ENCODE results near the gene PHF24. TPM values are rescaled to one million over a fixed set of nuclear protein-coding genes. Genes with fewer than 3 reads are reported as not detected.

PHF24 gene
- total RNA-seq, 2 experiments from 2014 or later = not detected

GRCh38 chr9:34963552-34963951 is 5.5 kb downstream of the PHF24 start:
- H3K27ac Mint-ChIP-seq = no peak overlapping the region
- H3K27me3 Mint-ChIP-seq = peaks cover 88% of the 10 kb centered on the region
- DNase-seq = no peak
- no peak for ATAC-seq
- H3K36me3 Mint-ChIP-seq = no peaks in the 10 kb centered on the region
- H3K4me3 Mint-ChIP-seq = no peak overlapping the region
- CTCF ChIA-PET = interaction anchor here (0.7 to 2.3 kb wide), 2 partner anchors 21 to 183 kb away, joined by 4 to 7 read pairs; no protein-coding TSS in a partner anchor
- H3K9me3 Mint-ChIP-seq (ENCODE audit: low read depth) = no peaks in the 10 kb centered on the region
- peaks cover 7% of the 10 kb centered on the region for H3K4me1 Mint-ChIP-seq

GRCh38 chr9:34964458-34964857 is 6.4 kb downstream of the PHF24 start:
- ATAC-seq (no peak), DNase-seq (no peak)
- peaks cover 7% of the 10 kb centered on the region for H3K4me1 Mint-ChIP-seq
- H3K4me3 Mint-ChIP-seq = no peak overlapping the region
- CTCF ChIA-PET = no interaction called here
- H3K27ac Mint-ChIP-seq = no peak overlapping the region
- H3K27me3 Mint-ChIP-seq = peaks cover 82% of the 10 kb centered on the region
- H3K9me3 Mint-ChIP-seq (ENCODE audit: low read depth) = no peaks in the 10 kb centered on the region
- H3K36me3 Mint-ChIP-seq = no peaks in the 10 kb centered on the region

- H3K9me3 Mint-ChIP-seq (ENCODE audit: low read depth) = no peaks in the 10 kb centered on the region
- DNase-seq = no peak
- no peaks in the 10 kb centered on the region for H3K36me3 Mint-ChIP-seq
- CTCF ChIA-PET = interaction anchor here (1.1 kb wide), 1 partner anchor 14 kb away, joined by 4 read pairs; no protein-coding TSS in a partner anchor
- no peaks in the 10 kb centered on the region for H3K4me1 Mint-ChIP-seq
- ATAC-seq = no peak
- no peak overlapping the region for H3K4me3 Mint-ChIP-seq
- H3K27ac Mint-ChIP-seq = no peak overlapping the region
- peaks cover 36% of the 10 kb centered on the region for H3K27me3 Mint-ChIP-seq
Observed at GRCh38 chr9:34971146-34971811, 13.2 kb downstream of the PHF24 start.

GRCh38 chr9:34974664-34975063 is 16.6 kb downstream of the PHF24 start:
- H3K4me1 Mint-ChIP-seq = no peaks in the 10 kb centered on the region
- H3K4me3 Mint-ChIP-seq = no peak overlapping the region
- CTCF ChIA-PET = no interaction called here
- no peak for ATAC-seq
- DNase-seq = no peak
- no peaks in the 10 kb centered on the region for H3K9me3 Mint-ChIP-seq (ENCODE audit: low read depth)
- H3K27me3 Mint-ChIP-seq = peaks cover 15% of the 10 kb centered on the region
- H3K27ac Mint-ChIP-seq = no peak overlapping the region
- no peaks in the 10 kb centered on the region for H3K36me3 Mint-ChIP-seq

- CTCF ChIA-PET = no interaction called here
- ATAC-seq = no peak
- peaks cover 10% of the 10 kb centered on the region for H3K27me3 Mint-ChIP-seq
Observed at GRCh38 chr9:34976441-34976840, 18.4 kb downstream of the PHF24 start.

GRCh38 chr9:34976992-34977391 is 18.9 kb downstream of the PHF24 start:
- Mint-ChIP-seq H3K36me3 (no peaks in the 10 kb centered on the region), H3K9me3 (ENCODE audit: low read depth) (no peaks in the 10 kb centered on the region), H3K27ac (no peak overlapping the region), H3K4me3 (no peak overlapping the region), H3K4me1 (no peaks in the 10 kb centered on the region), H3K27me3 (peaks cover 10% of the 10 kb centered on the region)
- CTCF ChIA-PET = no interaction called here
- ATAC-seq (no peak), DNase-seq (no peak)

More at GRCh38 chr9:34976441-34976840, 18.4 kb downstream of the PHF24 start:
- no peak for DNase-seq
- Mint-ChIP-seq H3K9me3 (ENCODE audit: low read depth) (no peaks in the 10 kb centered on the region), H3K4me1 (no peaks in the 10 kb centered on the region), H3K4me3 (no peak overlapping the region), H3K36me3 (no peaks in the 10 kb centered on the region), H3K27ac (no peak overlapping the region)

GRCh38 chr9:34980181-34980761 is 22.2 kb downstream of the PHF24 start:
- no peak overlapping the region for H3K4me3 Mint-ChIP-seq
- H3K9me3 Mint-ChIP-seq (ENCODE audit: low read depth) = no peaks in the 10 kb centered on the region
- H3K27ac Mint-ChIP-seq = no peak overlapping the region
- no peak for DNase-seq
- H3K36me3 Mint-ChIP-seq = no peaks in the 10 kb centered on the region
- no peak for ATAC-seq
- H3K4me1 Mint-ChIP-seq = peaks cover 23% of the 10 kb centered on the region
- CTCF ChIA-PET = no interaction called here
- no peaks in the 10 kb centered on the region for H3K27me3 Mint-ChIP-seq

- CTCF ChIA-PET = interaction anchor here (1.6 kb wide), 1 partner anchor 12 kb away, joined by 5 read pairs; no protein-coding TSS in a partner anchor
- H3K4me3 Mint-ChIP-seq = no peak overlapping the region
- no peak overlapping the region for H3K27ac Mint-ChIP-seq
- H3K27me3 Mint-ChIP-seq = no peaks in the 10 kb centered on the region
- no peak for ATAC-seq
- H3K4me1 Mint-ChIP-seq = peaks cover 37% of the 10 kb centered on the region
- H3K36me3 Mint-ChIP-seq = no peaks in the 10 kb centered on the region
- no peak for DNase-seq
- H3K9me3 Mint-ChIP-seq (ENCODE audit: low read depth) = no peaks in the 10 kb centered on the region
Observed at GRCh38 chr9:34982361-34982760, 24.3 kb downstream of the PHF24 start.

GRCh38 chr9:34983209-34983608 is 25.1 kb downstream of the PHF24 start:
- H3K36me3 Mint-ChIP-seq = no peaks in the 10 kb centered on the region
- peaks cover 44% of the 10 kb centered on the region for H3K4me1 Mint-ChIP-seq
- H3K4me3 Mint-ChIP-seq = no peak overlapping the region
- H3K9me3 Mint-ChIP-seq (ENCODE audit: low read depth) = no peaks in the 10 kb centered on the region
- H3K27me3 Mint-ChIP-seq = no peaks in the 10 kb centered on the region
- CTCF ChIA-PET = no interaction called here
- ATAC-seq (no peak), DNase-seq (no peak)
- H3K27ac Mint-ChIP-seq = no peak overlapping the region

- H3K4me1 Mint-ChIP-seq = peaks cover 47% of the 10 kb centered on the region
- no peak overlapping the region for H3K27ac Mint-ChIP-seq
- H3K4me3 Mint-ChIP-seq = no peak overlapping the region
- no peaks in the 10 kb centered on the region for H3K27me3 Mint-ChIP-seq
- ATAC-seq (no peak), DNase-seq (no peak)
- CTCF ChIA-PET = interaction anchor here (0.8 to 2.3 kb wide), 8 partner anchors 11 to 745 kb away, joined by 3 to 45 read pairs (median 6); no protein-coding TSS in a partner anchor
- H3K9me3 Mint-ChIP-seq (ENCODE audit: low read depth) = no peaks in the 10 kb centered on the region
- H3K36me3 Mint-ChIP-seq = no peaks in the 10 kb centered on the region
Observed at GRCh38 chr9:34984049-34984448, 26.0 kb downstream of the PHF24 start.

GRCh38 chr9:34985311-34985899 is 27.3 kb downstream of the PHF24 start:
- peak; percentile 76 for DNase-seq
- Mint-ChIP-seq H3K36me3 (no peaks in the 10 kb centered on the region), H3K4me3 (no peak overlapping the region), H3K27ac (no peak overlapping the region), H3K27me3 (no peaks in the 10 kb centered on the region), H3K4me1 (peaks cover 51% of the 10 kb centered on the region), H3K9me3 (ENCODE audit: low read depth) (no peaks in the 10 kb centered on the region)
- no peak for ATAC-seq
- CTCF ChIA-PET = interaction anchor here (0.6 to 2.3 kb wide), 19 partner anchors 9 to 339 kb away, joined by 3 to 45 read pairs (median 5); partner anchors contain the start of genes GALT and VCP

GRCh38 chr9:34986540-34987047 is 28.5 kb downstream of the PHF24 start:
- no peaks in the 10 kb centered on the region for H3K27me3 Mint-ChIP-seq
- H3K4me1 Mint-ChIP-seq = peaks cover 56% of the 10 kb centered on the region
- ATAC-seq = no peak
- H3K4me3 Mint-ChIP-seq = no peak overlapping the region
- no peaks in the 10 kb centered on the region for H3K9me3 Mint-ChIP-seq (ENCODE audit: low read depth)
- DNase-seq = peak; percentile 54
- CTCF ChIA-PET = interaction anchor here (1.1 kb wide), 1 partner anchor 87 kb away, joined by 5 read pairs; no protein-coding TSS in a partner anchor
- peak overlapping the region; percentile 9 for H3K27ac Mint-ChIP-seq
- H3K36me3 Mint-ChIP-seq = no peaks in the 10 kb centered on the region

GRCh38 chr9:34987160-34987901 is 29.2 kb downstream of the PHF24 start:
- H3K27ac Mint-ChIP-seq = no peak overlapping the region
- peaks cover 61% of the 10 kb centered on the region for H3K4me1 Mint-ChIP-seq
- H3K4me3 Mint-ChIP-seq = no peak overlapping the region
- H3K27me3 Mint-ChIP-seq = no peaks in the 10 kb centered on the region
- CTCF ChIA-PET = interaction anchor here (1.1 kb wide), 1 partner anchor 88 kb away, joined by 5 read pairs; no protein-coding TSS in a partner anchor
- H3K9me3 Mint-ChIP-seq (ENCODE audit: low read depth) = no peaks in the 10 kb centered on the region
- ATAC-seq (no peak), DNase-seq (no peak)
- H3K36me3 Mint-ChIP-seq = no peaks in the 10 kb centered on the region
